COLO668 (cell line): Measurements from ENCODE around the gene LRPPRC.
"Not testable (repeated sequence)": the region's sequence is repeated elsewhere in the genome, so short reads cannot be mapped to it uniquely, and the experiment has no call there.

Source experiments
- DNase-seq: peaks from one replicate; lab custom pipeline; 2025; ENCODE audit not compliant: unreplicated experiment; lab: John Stamatoyannopoulos, UW

LRPPRC gene

DNA sequence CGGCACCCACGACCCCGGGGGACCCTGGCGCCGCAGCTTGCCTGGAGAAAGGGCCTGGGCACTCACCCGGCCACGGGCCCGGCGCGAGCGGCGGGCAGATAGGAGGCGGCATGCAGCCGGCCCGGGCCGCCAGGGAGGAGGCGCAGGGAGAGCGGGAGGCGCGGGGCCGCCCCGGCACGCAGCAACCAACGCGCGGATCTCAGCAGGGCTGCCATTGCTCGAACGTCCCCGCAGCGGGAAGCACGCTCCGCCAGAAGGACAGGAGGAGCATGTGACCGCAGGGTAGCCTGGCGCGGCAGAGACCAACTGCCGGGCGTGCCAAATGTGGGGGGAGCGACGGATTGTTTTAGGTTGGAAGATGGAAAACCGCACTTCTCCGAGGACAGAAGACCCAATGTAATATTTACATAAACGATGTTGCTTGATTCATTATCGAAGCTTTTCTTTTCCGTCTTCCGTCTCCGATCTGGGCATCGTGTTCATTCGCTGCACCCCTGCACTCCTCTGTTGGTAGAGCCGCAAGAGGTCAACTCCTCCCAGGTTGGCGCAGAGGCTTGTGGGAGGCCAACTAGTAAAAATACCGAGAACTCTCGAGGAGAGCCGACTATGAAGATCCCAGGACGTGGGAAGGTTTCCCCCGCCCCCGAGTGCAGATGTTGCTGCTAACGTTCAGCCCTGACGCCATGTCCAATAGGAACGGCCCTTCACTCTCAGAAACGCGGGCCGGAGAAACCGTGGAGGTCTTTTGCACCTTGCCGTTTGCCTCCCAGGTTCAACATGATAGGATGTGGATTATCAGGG, at the start of gene LRPPRC:
Gene LRPPRC (minus strand): TSS at position 257 of the 801 bp plus-strand sequence. CDS start 42 bp downstream, at position 215.
- DNase-seq = peak; percentile 91

DNA sequence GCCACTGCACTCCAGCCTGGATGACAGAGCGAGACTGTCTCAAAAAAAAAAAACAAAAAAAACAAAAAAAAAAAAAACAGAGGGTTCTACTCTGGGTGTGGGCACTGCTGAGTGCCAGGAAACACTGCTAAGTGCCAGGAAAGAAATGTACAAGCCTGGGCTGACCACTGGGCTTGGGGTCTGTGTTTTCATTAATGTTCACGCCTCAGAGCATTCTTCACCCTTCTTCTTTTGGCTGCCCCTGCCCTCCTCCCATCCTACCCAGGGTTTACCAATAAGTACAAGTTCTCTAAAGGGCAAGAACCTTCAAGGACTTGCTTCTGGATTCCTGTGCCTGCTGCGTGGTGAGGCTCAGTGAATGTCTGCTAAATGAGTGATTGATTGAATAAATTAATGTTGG, 49.3 kb upstream of the LRPPRC start:
- DNase-seq = no peak

DNA sequence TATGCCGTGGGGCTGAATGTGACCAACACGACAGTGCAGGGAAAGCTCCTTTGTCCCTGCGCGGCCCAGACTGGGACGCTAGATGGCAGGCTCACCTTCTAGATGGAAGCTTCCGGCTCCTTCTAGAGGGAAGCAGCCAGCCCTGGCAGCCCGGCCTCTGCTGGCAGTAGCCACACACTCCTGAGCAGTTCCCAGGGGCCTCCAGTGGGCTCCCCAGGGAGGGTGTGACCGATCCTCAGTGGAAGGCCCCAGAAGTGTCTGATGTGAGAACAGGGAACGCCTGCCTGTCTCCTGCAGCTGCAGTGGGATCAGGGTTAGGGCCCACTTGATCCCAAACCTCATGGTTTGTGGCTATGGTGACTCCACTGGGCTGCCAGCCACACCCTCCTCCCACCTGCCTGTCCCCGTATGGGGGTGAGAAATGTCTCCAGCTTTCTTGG, 48.5 kb upstream of the LRPPRC start:
- peak; percentile 89 for DNase-seq

DNA sequence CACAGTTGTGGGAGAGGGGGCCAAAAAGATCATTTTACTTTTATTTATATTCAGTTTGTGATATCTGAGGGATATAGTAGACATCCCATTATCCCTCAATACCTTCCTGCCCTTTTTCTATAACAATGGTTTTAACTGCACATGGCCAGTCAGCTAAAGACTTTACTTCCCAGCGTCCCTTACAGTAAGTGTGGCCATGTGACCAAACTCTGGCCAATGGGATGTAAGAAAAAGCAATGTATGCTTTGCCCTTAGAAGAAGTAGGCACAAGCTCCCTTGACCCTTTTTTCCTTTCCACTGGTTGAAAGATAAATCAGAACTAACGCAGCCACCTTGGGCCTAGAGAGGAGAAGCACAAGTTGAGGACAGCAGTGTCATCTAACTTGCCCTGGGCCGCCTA, 44.6 kb upstream of the LRPPRC start:
- DNase-seq = no peak

DNA sequence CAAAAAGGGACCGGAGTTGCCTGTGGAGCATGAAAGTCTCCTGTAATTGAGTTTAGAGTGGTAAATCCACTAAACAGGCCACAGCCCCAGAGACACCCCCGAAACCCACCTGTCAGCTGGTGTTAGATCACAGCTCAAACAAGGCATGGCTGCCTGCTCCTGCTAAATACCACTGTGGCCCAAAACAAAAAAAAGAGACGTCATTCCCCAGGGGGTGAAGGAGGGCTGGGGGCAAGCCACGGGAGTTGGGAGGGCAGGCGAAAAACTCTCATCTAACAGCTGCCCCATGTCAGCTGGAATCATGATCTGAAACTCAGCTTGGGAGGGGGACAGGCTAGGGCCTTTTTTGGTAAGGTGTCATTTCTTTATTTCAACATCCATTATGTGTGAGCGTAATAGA, 42.5 kb upstream of the LRPPRC start:
- no peak for DNase-seq

DNA sequence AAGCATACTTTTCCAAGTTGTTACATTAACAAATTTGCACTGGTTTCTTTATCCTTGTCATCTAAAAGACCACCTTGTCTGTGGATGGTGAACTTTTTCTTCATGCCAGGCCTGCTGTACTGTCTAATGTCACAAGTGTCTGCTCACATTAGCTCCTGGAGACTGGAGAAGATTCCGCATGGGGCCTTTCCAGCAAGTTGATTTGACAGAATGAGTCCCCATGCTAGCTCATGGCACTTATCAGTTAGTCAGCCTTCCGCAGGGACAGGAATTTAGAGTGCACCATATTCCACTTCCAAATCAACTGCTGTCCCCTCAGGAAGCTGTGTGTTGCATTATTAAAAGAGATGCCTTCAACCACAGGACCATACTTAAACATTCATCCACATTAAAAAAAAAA, 41.4 kb upstream of the LRPPRC start:
- DNase-seq = no peak

DNA sequence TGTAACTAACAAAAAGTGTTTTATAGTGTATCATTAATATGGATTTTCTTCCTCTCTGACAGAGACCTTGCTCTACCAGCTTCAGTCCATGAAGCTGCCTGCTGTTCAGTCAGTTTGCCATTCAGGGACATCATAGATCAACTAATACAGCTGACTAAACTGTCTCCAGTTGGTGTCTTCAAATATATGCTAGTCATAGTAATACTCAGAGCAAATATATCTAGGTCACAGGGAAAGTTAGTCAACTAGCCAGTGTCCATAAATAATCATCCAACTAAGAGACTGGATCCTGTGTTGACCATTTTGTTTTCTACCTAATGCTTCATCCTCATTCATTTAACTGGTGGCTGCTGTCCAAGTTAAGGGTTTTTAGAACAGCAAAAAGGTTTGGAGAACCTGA, 38.2 kb upstream of the LRPPRC start:
- no peak for DNase-seq

DNA sequence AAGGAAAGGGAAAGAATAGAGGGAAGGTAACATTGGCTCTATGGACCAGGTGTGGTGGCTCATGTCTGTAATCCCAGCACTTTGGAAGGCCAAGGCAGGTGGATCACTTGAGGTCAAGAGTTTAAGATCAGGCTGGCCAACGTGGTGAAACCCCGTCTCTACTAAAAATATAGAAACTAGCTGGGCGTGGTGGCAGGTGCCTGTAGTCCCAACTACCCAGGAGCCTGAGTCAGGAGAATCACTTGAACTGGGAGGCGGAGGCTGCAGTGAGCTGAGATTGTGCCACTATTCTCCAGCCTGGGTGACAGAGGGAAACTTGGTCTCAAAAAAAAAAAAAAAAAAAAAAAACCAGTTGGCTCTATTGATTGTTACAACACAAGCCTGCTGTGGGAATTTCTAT, 31.3 kb upstream of the LRPPRC start:
- not testable (repeated sequence) for DNase-seq

DNA sequence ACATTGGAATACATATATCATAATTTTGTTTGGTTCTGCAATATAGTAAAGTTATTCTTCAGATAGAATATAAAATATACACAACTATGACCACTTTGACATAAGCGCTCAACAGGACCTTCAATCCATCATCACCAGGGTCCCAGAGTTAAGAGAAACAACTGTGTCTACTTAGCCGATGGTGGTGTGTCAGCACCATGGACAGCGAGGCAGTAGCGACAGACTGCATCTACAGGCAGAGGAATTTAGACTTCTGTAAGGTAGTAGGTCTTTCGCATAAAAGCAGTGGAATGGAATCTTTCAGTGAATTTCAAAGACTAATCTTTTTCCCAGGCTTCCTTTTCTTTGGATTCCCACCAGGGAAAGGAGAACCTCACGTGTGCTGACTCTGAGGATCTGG, 20.5 kb upstream of the LRPPRC start:
- no peak for DNase-seq

DNA sequence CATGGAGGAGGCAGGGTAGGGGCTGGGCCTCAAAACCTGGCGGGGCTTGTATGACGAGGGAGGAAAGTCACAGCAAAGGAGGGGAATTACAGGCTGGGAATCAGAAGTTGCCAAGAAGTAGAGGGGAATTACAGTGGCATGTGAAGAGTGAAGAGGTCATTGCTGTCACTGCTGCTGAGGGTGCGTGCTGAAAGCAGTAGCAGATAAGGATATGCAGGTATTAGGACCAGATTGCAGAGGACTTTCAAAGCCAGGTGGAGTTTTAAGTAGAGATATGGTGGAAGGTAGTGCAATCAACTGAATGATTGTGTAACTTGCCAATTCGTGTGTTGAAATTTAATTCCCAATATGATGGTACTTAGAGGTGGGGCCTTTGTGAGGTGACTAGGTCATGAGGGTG, 19.4 kb upstream of the LRPPRC start:
- DNase-seq = no peak

DNA sequence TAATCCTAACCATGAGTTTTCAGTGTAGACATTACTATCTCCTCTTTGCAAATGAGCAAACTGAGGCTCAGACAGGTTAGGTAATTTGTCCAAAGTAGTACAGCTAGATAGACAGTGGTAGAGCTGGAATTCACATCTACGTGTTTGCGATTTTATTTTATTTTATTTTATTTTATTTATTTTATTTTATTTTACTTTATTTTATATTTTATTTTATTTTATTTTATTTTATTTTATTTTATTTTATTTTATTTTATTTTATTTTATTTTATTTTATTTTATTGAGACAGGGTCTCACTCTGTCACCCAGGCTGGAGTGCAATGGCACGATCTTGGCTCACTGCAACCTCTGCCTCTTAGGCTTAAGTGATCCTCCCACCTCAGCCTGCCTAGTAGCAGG, 17.4 kb upstream of the LRPPRC start:
- DNase-seq = not testable (repeated sequence)

DNA sequence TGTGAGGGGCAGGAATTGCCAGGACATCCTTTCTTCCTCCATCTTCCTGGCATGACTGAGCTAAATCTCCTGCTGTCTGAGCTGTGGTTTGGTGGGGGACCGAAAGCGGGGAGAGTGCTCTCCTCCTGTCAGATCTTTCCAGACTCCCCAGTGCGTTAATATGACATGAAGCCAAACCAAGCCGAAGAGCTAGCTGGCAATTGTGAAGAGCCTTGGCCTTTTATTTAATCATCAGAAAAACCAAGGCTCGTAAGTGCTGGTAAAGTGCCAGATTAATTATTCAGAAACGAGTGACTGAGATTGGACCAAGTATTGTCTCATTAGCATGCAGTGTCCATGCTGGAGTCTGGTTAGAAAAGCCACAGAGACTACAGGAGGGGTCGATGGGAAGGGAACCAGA, 14.5 kb upstream of the LRPPRC start:
- DNase-seq = no peak

DNA sequence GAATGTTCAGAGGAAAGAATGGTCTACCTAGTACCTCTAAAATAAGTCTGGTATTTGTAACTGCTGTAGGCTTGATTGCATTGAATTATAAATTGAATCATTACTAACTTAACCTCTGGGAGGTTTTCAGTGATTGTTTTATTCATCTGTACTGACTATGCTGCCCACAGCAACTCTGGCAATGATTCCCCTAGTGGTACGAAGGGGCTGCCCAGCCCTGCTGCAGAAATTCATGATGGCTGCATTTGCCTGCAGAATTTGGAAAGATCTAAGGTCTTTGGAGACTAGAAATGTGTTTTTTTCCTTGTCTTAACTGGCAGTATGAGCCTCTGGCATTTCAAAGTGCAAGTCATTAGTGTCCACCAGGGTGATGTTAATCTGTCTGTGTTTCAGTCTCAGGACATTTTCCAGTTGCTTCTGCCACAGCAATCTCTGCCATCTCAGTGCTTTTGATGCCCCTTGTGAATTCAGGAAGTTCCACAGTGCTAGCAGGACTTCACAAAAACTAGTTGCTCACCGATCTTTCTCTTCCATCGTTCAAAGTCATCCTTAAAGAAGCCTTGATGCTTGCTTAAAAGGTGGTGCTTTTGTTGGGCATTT, 13.4 kb upstream of the LRPPRC start:
- DNase-seq = no peak

DNA sequence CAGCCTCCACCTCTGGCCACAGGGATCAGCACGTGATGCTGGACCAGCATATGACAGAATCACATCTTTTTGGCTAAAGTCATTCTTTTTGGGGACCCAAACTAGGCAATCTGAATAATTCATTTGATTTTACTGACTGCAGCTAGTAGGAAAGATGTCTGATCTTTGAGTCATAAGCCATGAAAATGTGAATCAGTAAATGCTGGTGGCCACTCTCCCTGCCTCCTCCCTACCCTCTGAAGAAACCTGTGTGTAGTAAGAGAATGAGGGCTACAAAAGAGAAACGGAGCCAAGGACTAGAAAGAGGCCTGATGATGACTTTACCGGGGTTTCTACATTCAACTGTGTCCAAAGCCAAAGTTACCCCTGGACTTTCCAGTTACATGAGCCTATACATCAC, 10.1 kb upstream of the LRPPRC start:
- no peak for DNase-seq

DNA sequence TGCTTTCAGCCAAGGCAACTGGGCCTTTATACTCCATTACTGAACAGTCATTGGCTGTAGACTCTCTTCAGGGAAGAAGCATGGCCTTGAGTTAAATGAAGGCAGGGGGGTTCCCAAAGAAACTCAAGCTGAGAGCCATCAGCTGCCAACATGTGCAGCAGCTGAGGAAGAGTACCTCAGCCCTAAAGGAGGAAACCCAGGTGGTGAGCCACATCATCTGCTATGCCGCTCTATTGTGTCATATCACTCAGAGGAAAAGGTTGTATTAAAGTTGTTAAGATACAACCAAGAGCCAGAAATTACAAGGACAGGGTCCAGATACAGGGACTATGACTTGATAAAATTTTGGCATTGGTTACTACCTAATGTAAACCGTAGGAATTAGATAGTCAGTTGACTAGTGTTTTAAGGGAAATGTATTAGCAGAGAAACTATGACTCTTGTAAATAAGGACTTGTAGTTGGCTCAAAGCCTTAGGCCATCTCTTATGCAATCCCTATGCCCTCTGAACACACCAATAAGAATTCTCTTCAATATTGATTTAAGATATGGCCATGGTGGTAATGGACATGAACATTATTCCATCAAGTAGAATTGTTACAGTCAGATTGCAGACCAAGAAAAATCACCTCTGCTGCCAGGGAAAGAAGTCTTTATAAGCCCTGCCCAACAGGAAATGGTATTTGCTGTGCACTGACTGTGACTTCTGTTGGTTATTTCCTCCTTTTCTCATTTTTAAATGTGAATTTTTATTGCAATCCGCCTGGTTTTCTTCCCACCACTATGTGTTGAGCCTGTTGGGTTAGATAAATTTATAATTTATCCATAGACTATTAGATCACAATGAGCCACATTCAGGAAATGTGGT, 9.2 kb upstream of the LRPPRC start:
- no peak for DNase-seq

DNA sequence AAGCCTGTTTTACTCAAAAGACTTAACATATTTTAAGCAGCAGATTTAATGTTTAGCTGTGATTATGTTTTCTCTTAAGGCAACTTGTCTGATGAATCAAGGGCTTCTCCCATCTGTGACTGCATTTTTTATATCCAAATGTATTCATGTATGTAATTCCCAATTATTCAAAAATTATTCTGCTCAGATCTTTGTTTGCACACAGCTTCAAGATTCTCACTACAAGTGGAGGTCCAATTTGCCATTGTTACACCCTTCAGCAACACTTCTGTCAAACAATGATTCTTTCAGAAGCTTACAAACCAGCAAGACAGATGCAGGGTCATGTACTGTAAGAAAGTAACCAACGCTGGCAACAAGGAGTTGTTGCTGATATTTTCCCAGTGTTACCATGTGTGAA, 5.9 kb upstream of the LRPPRC start:
- DNase-seq = no peak

DNA sequence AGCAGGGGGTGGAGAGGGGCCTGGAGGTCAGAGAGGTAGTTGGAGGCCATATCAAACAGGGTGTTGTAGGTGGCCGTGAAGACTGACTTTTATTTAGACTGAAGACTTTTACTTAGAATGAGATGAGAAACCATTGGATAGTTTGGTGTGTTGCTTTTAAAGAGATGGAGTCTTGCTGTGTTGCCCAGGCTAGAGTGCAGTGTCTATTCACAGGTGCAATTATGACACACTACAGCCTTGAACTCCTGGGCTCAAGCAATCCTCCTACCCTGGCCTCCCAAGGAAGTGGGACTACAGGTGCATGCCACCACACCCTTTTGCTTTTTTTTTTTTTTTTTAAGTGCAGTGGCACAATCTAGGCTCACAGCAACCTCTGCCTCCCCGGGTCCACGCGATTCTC, 2.5 kb upstream of the LRPPRC start:
- DNase-seq = no peak

DNA sequence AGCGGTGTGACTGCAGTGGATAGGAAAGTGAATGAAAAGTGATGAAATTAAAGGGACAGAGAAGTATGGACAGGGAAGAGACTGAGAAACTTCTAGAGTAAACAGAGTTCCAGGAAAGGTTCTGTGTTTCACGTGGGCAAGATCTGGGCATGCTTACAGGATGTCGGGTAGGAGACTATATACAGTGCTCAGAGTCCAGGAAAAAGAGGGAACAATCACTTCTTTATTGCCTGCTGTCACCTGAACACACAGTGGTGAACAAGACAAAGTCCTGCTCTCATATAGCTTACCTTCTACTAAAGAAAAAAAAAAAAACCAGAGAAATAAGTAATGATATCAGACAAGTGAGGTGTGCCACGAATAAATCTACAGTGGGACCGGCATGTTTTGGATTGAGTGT, 2.4 kb downstream of the LRPPRC start:
- DNase-seq = no peak

DNA sequence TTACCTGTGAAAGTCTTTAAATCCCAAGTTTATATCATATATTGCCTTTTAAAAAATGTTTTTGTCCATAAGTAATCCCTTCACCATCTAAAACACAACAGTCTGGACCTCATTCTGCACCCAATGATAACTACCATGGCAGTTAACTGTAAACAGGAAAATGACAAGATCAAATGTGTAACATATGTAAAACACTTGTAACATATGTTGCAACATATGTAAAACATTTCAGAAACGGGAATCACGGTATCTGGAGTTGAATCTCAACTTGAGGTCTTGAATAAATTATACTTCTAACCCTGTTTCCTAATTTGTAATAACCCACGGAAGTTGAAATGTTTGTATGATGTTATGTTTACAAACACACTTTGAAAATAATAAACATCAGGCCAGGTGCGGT, 6.2 kb downstream of the LRPPRC start:
- no peak for DNase-seq

DNA sequence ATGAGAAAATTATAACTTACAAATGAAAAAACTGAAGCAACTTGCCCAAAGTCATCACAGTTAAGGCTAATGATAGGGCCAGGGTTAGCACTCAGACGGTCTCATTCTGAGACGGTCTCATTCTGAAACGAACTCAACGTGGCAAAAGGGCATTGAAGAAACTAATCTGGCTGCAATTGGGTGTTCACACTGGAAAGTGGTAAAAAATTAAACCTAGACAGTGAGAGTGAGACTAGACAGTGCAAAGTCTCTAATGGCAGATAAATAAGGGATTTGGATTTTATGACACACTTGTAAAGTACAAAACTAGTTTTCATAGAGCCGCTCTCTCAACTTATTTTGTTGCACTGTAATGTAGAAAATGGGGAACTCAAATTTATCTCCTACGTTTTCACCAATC, 9.2 kb downstream of the LRPPRC start:
- no peak for DNase-seq

DNA sequence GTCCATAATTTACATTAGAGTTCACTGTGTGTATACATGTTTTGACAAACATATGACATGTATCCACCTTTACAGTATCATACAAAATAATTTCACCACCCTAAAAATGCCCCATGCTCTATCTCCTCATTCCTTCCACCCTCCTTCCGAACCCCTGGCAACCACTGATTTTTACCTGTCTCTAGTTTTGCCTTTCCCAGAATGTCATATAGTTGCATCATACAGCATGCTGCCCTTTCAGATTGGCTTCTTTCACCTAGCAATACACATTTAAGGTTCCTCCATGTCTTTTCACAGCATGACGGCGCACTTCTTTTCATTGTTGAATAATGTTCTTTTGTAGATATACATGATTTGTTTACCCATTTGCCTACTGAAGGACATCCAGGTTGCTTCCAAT, 10.4 kb downstream of the LRPPRC start:
- DNase-seq = no peak

DNA sequence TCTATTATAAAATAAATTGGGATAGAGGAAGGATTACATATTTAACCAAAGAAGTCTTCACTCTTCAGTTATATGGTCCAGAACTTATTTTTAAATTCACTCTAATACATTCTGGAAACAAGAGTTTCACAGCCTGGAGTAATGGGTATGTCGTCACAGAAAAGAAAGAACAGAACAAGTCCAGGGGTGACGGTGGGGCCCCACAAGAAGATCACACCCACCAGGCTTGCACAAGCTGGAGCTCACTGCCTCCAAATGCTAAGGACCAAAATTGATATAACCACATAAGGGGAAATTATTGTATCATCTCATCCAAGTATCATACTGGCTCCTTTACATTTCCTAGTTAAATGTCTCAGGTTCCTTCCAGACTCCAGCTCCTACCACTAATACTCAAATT, 11.3 kb downstream of the LRPPRC start:
- no peak for DNase-seq
